ENCODE data around the gene DSTN.

The DSTN gene

DNA sequence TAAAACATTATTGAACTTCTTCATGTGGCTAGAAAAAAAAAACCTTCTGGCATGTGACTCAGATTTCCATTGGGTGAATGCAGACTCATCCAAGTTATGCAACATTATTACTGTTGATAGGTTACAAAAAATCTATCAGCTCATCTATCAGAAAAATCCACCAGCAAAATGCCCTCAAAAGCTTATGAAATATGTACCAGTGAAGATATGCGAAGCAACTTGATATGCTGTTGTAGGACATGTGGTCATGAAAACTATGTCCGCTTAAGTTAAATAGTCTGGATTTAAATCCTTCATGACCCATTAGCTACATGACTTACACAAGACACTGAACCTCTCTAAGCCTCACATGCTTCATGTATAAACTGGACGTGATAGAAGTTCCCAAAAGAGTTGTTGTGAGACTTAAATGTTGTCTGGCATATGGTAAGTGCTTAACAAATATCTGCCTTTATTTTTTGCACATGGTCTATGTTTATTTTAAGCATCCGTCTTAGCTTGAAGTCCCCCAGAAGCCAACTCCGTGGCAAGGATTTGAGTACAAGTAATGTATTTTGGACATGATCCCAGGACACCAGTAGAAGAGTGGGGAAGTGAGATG lies 26.2 kb upstream of the DSTN start:
- TF ChIP-seq, protein P1, sequence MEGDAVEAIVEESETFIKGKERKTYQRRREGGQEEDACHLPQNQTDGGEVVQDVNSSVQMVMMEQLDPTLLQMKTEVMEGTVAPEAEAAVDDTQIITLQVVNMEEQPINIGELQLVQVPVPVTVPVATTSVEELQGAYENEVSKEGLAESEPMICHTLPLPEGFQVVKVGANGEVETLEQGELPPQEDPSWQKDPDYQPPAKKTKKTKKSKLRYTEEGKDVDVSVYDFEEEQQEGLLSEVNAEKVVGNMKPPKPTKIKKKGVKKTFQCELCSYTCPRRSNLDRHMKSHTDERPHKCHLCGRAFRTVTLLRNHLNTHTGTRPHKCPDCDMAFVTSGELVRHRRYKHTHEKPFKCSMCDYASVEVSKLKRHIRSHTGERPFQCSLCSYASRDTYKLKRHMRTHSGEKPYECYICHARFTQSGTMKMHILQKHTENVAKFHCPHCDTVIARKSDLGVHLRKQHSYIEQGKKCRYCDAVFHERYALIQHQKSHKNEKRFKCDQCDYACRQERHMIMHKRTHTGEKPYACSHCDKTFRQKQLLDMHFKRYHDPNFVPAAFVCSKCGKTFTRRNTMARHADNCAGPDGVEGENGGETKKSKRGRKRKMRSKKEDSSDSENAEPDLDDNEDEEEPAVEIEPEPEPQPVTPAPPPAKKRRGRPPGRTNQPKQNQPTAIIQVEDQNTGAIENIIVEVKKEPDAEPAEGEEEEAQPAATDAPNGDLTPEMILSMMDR (IDR thresholded peaks at IDR 0.05; ENCODE audit: low read depth, low read length) = no peak
- DNase-seq (ENCODE audit: low read depth in 2 of 2) = peak; percentile 64 to 80
- peak overlapping the region in 1 of 2 donors; percentile 29 for H3K4me3 ChIP-seq (replicated peaks in 1 of 2; ENCODE audit: low read depth in 2 of 2, low read length in 2 of 2)

DNA sequence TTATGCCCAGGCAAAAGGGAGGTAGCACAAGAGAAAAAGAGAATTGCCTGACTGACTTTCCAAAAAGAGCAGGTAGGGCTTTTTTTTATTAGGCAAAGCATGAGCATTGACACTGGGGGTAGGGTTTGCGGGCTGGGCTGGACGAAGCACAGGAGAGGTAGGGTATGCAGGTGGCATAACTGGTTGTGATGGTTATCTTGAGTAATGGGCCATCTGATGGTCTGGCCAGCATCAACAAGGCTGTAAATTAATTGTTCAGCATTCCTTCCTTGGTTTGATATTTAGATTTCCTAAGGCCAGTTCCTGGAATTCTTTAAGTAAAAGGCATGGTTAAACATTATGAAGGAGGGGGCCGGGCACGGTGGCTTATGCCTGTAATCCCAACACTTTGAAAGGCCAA lies 24.7 kb upstream of the DSTN start:
- DNase-seq (ENCODE audit: low read depth in 2 of 2) = no peak
- H3K4me3 ChIP-seq (replicated peaks in 1 of 2; ENCODE audit: low read depth in 2 of 2, low read length in 2 of 2) = no peak overlapping the region
- TF ChIP-seq, protein P1 (IDR thresholded peaks at IDR 0.05; ENCODE audit: low read depth, low read length) = no peak

DNA sequence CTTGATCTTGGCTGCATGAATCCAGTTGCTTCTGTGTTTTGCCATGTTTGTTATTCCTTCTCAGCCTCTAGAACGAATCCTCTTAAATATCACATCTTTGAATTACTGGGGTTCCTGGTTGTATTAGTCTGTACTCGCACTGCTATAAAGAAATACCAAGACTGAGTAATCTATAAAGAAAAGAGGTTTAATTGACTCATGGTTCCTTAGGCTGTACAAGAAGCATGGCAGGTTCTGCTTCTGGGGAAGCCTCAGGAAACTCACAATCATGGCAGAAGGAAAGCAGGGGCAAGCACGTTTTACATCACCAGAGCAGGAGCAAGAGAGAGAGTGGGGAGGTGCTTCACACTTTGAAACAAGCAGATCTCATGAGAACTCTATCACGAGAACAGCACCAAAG lies 20.7 kb upstream of the DSTN start:
- TF ChIP-seq, protein P1 (IDR thresholded peaks at IDR 0.05; ENCODE audit: low read depth, low read length) = no peak
- no peak overlapping the region for H3K4me3 ChIP-seq (replicated peaks in 1 of 2; ENCODE audit: low read depth in 2 of 2, low read length in 2 of 2)
- no peak for DNase-seq (ENCODE audit: low read depth in 2 of 2)

DNA sequence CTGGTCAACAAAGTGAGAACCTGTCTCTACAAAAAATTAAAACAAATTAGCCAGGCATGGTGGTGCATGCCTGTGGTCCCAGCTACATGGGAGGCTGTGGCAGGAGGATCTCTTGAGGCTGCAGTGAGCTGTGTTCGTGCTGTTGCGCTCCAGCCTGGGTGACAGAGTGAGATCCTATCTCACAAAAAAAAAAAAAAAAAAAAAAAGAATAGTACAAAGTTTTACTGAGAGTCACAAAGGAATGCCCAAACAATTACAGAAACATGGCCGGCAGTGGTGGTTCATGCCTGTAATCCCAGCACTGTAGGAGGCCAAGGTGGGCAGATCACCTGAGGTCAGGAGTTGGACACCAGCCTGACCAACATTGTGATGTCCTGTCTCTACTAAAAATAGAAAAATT lies 14.8 kb upstream of the DSTN start:
- TF ChIP-seq, protein P1 (IDR thresholded peaks at IDR 0.05; ENCODE audit: low read depth, low read length) = no peak
- H3K4me3 ChIP-seq (replicated peaks in 1 of 2; ENCODE audit: low read depth in 2 of 2, low read length in 2 of 2) = no peak overlapping the region
- DNase-seq (ENCODE audit: low read depth in 2 of 2) = no peak

DNA sequence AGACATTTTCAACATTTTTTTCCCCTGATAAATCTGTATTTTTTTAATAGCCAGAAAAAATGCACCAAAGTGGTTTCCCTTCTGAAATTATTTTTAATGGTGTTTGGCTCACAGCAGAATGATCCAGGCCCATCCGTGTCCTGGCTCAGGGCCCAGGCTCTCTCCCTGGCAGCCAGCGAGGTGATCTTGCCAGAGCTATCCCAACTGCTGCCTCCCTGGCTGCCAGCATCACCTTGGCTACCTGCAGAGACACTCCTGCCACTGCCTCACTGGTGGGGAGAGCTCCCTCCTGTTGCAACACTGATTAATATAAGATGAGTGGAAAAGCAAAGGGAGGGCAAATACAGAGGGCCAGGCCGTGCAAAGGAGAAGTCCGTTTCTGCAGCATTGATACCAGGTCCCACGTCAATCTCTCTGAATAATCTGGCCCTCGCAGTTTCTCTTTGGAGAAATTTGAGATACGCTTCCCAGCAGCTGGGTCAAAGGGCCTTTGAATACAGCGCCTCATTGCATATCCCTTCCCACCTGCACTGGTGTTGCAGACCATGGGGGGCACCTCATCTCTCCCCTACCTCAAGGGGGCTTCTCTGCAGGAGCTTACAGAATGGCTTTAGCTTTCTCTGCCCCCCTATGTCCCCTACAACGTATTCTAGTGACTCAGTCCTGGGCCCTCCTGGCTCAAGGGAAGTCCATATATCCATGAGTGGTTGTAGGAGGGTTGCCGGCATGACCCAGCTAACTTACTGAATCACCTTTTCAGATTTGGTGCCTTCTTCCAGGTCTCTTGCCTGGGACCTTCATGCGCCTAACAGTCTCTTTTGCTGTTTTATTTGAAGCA lies 12.8 kb upstream of the DSTN start:
- TF ChIP-seq, protein P1 (IDR thresholded peaks at IDR 0.05; ENCODE audit: low read depth, low read length) = no peak
- DNase-seq (ENCODE audit: low read depth in 2 of 2) = peak in 1 of 2 donors; percentile 58
- no peak overlapping the region for H3K4me3 ChIP-seq (replicated peaks in 1 of 2; ENCODE audit: low read depth in 2 of 2, low read length in 2 of 2)

DNA sequence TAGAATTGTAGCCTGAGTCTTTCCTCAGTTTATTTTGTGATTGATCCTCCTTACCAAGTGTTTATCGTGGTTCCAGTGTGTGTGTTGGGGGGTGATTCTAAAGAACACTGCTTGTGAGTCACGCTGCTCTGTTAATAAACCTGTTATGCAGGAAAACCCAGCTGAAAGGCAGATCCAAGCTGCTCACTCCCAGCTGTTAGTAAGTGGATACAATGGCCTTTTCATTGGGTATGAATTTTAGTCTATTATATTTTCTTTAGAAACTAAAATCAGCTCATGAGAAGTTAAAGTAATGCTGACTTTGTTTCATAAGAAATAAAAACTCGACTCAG lies 12.2 kb upstream of the DSTN start:
- H3K4me3 ChIP-seq (replicated peaks in 1 of 2; ENCODE audit: low read depth in 2 of 2, low read length in 2 of 2) = no peak overlapping the region
- DNase-seq (ENCODE audit: low read depth in 2 of 2) = peak; percentile 70 to 87
- TF ChIP-seq, protein P1 (IDR thresholded peaks at IDR 0.05; ENCODE audit: low read depth, low read length) = no peak
